ENCODE results near the gene ELAVL2.

DNA sequence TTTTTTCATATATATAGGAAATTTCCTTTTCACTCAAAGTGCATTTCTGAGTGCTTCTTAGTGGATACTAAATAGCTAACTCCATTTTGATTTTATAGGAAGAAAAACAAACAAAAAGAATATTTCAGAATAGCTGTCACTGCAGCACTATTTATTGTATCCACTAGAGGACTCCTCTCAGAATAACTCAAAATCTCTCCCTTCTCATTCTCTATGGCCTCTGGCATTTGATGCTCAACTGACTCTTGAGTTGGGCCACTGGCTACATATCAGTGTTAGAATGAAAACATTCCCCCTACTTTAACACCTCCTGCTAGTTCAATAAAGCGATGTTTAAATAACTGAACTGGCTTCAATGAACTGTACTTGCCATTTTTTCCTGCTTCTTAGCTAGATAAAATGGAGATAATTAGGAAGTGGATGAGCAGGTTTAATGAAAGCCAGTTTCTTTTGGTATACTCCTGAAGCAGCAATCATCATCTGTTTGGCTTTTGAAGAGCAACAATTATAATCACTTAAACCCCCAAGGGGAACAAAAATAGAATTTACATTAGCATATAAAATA lies 16.6 kb upstream of the ELAVL2 start:
- TF ChIP-seq, protein P1, sequence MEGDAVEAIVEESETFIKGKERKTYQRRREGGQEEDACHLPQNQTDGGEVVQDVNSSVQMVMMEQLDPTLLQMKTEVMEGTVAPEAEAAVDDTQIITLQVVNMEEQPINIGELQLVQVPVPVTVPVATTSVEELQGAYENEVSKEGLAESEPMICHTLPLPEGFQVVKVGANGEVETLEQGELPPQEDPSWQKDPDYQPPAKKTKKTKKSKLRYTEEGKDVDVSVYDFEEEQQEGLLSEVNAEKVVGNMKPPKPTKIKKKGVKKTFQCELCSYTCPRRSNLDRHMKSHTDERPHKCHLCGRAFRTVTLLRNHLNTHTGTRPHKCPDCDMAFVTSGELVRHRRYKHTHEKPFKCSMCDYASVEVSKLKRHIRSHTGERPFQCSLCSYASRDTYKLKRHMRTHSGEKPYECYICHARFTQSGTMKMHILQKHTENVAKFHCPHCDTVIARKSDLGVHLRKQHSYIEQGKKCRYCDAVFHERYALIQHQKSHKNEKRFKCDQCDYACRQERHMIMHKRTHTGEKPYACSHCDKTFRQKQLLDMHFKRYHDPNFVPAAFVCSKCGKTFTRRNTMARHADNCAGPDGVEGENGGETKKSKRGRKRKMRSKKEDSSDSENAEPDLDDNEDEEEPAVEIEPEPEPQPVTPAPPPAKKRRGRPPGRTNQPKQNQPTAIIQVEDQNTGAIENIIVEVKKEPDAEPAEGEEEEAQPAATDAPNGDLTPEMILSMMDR (IDR thresholded peaks at IDR 0.05): no peak; the same call in 1 of the 2 replicates
- no peak for TF ChIP-seq SIN3A (IDR thresholded peaks at IDR 0.05; ENCODE audit: borderline replicate concordance, insufficient read depth, low read depth, low read length)

Measured in Panc1 (cell line).